Brain pericyte (primary cell): ENCODE measurements around the gene SPATA19.

ENCODE experiments used
- DNase-seq: peaks from one replicate; pipeline ENCODE4 v3.0.0-alpha.2; 2012; ENCODE audit warnings: low read depth, low spot score

SPATA19 gene

DNA sequence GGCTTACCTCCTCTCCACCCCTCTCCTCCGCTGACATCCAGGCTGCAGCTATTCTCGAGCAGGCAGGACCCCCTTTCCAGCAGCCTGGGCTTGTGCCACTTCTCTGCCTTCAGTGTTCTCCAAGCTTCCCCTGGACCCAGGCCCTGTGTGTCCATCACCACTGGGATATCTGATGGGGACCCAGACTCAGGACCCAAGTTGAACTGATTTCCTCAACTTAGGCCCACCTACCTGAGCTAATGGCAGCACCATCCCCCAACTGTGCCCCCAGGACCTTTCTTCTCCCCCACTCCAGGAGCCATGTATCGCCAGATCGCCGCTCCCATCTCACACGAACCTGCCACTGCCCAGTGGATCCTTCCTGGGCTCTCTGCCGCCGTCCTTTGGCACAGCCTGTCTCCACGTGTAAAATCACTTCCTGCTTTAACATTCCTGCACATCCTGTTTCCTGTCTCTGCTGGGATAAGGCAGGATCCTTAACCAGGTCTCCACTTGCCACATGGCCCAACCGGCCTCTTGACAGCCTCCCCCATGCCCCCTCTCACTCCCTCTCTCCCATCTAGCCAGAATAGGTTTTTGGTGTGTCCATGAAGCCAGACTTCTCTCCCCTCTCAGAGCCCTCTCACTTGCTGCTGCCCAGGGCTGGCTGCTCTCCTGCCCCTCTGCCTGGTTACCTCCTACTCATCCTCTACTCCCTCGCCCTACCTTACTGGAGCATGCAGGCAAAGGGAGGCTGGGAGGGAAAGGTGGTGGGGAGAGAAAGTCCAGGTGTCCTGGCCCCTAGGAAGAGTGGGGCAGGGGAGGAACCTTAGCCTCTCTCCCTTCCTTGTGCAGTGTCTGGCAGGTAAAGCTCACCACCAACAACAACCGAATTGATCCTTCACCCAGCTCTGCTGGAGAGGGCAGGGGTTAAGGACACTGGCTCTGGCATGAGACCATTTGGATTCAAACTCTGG is 9.4 kb downstream of the SPATA19 start:
- DNase-seq, result no peak

DNA sequence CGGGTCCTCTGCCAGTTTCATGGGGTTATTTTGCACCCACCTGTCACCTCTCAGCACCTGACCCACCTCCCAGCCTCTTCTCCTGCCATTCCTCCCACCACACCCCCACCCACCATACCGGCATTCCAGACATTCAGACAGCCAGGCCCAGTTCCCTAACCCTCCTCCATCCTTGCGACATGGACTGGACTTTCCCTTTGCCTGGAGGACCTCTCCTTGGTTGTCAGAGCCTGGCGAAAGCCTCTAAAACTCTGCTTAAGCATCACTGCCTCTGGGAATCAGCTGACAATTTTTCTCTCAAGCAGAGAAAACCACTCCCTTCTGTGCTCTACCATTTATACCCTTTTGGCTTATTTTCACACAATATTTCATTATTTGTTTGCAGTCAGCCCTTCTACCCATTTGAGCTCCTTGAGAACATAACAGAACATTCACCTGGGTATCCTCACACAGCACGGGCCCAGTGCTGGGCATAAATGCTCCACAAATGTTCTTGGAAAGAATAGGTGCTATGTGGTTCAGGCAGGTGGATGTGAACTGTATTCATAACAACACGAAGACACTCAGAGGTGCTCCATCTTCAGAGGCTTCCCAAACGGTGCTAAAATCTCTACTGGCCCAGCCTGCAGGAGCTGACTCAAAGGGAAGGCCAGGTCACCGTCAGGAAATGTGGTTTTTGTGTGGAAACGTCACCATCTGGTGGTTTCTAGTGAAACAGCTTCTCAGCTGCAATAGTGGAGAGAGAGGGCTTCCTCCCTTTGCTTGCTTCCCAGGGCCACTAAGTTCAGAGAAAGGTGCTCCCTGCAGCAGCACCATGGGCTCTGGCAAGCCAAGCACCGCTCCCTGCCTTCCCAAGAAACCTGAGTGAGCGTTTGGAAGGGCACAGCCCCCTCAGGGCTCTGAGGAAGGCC is 10.4 kb downstream of the SPATA19 start:
- DNase-seq, result no peak

DNA sequence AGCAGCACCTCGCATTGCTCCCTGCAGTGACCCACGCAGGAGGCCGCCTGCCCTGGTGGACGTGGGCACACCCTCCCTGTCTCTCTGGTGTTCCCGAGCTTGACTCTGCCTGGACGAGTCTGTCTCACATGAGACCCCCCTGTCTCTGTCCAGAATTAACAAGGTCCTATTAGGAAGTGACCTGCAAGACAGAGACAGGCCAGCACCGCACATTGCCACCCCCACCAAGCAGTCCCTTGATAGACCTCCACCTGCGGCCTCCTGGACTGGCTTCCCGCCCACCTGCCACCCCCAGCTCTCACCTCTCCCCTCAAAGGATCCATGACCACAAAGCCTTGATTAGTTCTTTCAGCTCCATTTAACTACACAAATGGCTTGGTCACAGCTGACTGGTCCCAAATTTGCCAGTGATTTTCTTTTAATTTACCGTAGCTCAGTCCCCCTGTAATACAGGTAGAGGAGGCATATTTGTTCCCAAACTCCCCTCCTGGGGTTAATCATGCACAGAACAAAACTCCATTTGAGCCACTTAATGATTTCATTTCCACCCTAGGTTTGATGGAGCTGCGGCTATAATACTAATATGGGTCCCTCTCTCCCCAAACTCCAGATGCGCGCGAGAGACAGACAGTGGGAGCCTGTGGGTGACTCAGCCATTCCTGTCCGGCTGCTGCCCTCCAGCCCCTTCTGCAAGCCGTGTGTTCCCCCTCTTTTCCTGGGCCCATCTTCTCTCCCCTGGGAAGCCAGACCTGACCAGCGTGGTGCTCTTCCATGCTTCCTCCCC is 11.2 kb downstream of the SPATA19 start:
- DNase-seq, result no peak

DNA sequence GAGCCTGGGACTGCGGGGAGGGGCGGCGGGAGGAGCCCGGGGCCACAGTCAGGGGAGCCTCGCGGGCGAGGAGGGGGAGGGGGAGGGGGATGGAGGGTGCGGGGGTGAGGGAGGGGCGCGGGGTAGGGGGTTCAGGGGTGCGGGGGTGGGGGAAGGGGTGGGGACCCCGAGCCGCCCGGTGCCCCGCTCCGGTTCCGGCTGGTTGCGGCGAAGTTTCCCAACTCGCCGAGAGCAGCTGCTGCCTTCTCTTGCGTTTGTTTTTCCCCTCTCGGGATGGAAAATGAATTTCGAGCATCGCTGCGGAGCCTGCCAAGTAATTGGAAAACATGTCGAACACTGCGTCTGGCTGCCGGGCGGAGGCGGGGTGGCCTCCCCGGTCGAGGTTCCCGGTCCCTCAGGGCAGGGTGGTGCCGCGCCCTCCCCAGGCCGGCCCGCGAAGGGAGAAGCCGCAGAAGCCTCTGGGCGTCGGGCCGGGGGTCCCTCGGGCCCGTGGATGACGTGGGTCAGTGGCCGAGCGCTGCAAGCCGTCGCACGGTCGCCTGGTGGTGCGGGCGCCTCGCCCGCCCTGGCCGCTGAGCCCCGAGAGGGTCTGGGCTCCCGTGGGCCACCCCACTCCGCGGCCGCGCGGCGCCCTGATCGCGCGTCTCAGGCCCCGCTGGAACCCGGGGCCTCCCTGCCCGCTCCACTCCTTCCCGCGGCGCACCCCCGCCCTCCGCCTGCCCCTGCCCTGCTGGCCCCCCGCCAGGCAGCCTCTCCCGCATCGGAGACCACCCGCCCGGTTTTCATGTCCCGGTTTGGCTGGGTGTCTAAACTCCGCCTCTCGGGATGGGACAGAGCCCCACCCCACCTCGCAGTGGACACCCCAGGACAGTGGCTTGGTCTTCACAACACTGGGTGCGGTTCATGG is 12.1 kb downstream of the SPATA19 start:
- DNase-seq, result no peak

DNA sequence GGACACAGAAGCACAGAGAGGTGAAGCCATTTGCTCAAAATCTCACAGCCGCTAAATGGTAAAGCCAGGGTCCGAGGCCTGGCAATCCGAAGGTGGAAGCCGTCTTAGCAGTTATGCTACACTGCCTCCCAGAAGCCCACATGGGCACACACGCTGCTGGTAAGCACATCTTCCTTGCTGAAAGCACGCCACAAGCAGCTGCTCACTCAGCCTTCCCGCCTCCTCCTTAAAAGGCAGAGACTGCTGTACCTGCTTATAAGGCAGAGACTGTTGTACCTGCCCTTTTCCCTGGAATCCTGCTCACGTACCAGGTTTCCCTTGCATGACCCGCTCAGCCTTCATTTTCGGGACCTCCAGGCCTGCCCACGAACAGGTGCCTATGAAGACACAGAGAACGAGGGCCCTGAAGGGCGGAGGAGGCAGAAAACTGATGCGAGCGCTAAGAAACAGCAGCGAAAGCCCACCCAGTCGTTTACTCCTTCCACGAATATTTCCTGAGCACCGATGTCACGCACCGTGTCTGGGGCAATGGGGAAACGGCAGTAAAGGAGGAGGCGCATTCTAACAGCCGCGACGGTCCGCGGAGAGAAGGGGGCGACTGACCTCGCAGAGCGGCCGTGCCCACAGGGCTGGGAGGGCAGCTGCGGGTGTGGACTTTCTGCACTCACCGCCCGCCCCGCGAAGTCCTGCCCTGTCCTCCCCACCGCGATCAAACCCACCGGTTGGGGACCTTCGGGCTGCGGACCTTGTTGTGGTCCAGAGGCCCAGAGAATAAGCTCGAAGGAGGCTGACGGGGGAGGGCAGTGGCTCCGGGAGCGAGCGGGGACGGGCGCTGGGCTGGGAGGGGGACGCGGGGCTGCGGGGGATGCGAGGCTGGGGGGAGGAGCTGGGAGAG is 13.0 kb downstream of the SPATA19 start:
- DNase-seq, result no peak

DNA sequence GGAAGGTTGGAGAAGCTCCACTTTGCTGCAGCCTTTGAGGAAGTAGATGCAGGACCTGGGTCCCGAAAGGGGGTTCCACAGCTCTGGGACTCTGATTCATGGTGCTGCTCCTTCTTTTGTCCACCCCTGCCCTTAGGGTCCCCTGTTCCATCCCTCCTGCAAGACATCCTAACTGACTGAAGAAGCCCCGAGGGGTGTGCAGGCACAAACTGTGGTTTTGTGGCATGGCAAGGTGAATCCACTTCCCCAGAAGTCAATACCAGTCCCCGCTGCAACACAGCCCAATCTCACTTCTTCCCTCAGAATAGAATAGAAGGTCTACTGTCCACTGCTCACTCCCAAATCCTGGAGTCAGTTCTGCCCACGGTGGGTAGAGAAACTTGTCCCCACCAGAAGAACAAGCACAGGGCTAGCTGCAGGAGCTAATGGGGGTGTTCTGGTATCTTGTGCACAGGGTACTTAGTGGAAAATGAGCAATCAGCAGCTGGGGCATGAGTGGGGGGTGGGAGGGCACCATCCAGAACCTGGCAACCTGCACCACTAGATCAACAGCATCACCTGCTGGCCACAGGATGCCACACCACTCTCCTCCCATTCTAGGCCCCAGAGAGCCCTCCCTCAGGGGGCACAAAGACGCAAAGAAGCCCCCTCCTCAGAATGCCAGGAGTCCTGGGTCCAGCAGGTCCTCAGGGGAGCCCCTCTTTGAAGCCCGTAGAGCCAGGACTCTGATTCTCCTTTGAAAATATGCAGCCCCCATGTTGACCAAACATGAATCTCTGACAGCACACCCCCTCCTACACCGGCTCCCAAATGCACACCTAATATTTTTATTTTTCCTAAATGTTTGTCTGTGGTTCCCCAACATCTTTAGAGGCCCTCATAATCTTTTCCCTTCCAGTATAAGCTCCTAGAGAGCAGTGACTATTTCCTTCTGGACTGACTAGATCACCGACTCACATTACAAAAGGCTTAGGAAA is 14.1 kb downstream of the SPATA19 start:
- no peak for DNase-seq

DNA sequence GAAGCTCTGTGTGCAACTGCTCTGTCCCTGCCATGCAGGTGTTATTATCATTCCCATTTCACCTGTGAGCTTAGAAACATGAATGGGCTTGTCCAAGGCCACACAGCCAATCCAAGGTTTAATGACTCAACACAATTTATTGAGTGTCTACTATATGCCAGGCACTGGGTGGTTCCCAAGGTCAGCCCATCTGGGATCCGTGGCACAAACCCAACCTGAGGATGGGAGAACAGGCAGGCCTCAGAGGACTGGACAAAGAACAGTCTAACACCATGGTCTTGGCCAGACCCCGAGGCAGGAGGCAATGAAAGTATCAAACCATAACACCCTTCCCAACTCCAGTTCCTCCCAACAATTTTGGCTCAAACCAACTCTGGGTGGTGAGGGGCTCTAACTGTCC is 15.7 kb downstream of the SPATA19 start:
- no peak for DNase-seq

DNA sequence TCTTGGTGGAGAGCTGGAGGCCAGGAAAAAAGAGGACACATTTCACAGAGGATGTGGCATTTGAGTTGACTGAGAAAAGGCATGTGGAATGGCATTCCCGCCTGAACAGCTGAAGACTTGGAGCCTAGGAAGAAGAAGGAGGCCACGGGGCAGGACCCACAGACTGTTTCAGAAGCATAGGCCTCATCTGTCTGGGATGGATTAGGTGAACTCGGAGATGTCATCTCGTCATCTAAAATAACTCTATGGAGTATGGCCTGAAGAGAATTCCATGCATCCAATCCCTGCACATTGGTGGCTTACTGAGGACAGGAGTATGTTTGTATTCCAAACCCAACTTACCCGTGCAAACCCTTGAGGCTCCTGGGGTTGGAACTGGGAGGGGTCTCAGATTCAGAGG is 16.4 kb downstream of the SPATA19 start:
- no peak for DNase-seq

DNA sequence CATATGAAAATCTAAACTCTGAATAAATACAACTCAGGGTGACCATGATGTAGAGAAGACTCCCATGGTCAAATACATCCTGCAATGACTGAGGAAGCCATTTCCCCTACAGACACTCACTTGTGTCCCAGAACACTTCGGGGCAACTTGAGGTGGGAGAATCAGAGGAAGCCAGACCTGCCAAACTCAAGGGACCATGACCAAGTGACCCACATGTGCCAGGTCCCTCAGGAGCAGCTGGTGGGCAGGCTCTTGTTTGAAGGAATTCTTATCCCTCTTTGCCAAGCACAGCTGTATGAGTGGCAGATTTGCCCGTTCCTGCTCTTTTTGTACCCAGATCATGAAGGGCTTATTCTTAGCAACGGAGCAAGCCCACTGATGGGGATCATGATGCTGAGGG is 17.8 kb downstream of the SPATA19 start:
- DNase-seq, result no peak

DNA sequence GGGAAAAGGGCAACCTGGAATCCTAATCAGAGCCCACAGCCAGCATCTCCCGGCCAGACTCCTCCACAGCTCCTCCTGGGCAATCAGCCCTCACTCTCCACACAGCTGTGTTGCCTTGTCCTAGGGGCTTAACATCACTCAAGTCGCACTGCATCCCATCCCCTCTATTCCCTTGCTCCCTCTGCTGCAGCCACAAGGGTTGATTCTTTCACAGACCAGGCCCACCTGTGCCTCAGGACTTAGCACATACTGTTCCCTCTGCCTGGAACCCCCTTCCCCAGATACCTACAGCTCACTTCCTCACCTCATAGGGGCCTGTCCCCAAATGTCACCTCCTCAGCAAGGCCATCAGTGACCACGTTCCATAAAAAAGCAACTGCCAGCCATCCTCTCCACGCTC is 18.4 kb downstream of the SPATA19 start:
- no peak for DNase-seq

DNA sequence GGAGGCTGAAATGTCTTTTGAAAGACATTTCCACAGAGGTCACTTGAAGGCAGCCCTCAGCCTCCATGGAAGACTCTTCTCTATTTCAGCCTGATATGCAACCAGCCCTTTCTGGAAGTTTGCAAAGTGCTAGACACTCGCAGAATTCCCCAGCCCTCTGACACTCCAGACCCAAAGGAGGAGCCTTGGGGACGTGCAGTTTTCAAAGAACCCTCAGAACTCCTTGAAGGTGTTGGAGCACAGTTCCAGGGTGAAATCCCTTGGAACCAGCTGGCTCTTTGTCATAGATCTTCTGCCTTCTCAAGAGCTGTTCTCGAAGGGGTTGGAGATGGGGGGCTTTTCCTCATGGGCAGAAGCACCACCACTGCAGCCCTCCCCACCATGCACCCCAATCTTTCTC is 19.6 kb downstream of the SPATA19 start:
- no peak for DNase-seq

DNA sequence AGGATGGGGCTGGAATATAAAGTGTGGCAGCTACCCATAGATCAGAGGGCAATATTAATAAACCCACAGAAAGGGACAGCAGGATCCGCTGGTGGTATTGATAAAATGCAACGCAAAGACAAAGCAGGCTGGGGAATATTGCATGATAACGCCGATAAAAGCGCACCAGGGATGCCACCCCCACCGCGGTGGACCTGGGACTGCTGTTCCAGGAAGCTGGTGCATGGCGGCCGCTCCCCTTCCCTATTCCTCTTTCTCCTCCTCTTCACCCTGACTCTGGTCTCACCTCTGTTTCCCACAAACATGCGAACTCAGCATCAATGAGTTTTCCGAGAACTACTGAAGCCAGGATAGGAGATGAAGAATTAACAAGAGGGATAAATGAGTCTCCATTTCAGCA is 20.2 kb downstream of the SPATA19 start:
- no peak for DNase-seq

DNA sequence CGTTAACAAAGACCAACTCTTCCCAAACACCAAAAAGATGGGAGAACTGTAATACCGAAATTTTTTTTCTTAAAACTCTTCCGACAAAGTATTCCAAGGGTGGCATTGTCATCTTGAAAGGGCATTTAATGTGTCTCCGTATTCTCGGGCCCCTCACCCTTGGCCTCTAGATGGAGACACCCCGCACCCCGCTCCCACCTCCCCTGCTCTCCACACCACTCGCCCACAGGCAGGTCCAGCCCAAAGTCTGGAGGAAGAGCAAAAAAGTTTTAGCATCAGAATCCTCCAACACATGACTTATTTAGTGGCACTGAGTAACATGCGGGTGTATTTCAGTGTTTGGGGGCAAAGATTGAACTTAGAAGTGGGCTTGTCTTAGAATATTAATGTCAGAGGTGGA is 20.7 kb downstream of the SPATA19 start:
- no peak for DNase-seq

DNA sequence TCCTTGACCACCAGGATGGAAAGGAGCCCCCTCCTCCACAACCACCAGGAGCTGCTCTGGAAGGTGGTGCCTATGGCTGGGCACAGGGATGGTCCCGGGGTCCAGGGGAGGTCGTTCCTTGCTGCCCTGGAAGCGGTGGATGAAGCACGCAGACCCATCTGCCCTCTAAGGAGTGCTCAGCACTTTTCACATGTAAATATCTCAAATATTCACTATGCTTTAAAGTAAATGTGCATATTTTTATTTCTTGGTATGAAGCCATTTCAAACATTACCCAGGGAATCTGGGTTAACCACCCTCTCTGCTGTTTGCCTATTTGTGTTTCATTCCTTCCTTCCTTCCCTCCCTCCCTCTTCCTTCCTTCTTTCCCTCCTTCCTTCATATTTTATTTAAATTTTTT is 21.7 kb downstream of the SPATA19 start:
- no peak for DNase-seq

DNA sequence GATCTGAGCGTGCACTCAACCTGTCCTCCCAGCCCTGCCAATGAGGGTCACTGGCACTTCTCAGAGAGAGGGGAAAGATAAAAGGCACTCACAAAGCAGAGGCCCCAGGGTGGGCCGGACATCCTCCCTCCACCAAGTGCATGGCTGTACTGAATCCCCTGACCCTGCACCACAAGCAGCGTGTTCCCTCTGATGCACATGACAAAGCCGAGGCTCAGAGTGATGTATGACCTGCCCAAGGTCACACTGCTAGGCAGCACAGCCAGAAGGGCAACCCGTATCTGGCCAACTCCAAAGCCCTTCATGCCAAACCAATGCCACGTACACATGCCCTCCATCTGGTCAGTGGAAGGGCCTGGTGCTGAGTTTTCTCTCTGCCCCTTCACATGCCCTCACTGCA is 22.1 kb downstream of the SPATA19 start:
- DNase-seq, result no peak

DNA sequence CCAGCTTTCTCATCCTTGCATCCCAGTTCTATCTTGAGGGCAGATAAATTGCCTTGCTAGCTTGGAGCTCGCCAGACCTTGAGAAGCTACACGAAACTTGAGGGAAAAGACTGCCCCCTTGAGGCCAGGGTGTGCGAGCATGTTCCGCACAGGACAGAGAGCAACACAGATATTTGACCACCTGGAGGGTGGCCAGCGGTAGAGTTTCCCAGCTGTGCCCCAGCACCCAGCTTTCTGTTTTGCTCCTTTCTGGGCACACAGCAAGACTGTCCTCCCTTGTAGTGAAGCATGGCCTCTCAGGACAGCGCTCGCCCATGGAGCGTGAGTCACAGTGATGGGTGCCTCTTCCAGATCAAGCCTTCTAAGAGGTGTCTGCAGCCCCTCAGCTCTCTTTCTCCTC is 23.5 kb downstream of the SPATA19 start:
- no peak for DNase-seq

DNA sequence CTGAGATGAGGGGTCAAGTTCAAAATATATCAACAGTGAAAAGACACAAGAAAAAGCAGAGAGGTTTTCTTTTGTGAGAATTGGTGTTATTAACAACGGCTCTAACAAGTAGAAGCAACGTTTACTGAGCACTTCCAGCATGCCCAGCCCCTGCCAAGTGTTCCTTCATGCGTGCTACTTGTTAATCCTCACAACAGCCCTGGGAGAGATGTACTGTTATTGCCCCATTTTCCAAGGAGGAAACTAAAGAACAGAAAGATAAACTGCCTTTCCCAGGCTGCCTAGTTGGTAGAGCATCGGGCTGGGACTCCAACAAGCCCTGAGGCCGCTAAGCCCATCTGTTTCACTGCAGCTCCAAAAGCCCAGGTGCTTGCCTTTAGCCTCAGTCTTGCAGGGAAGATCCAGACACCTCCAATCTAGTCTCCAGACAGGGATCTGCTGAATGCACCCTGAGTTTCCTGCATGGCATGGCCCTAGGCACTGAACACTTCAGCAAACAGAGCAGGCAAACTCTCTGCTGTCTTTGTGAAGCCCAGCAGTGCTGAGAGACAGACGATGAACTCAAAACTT is 25.5 kb downstream of the SPATA19 start:
- no peak for DNase-seq

DNA sequence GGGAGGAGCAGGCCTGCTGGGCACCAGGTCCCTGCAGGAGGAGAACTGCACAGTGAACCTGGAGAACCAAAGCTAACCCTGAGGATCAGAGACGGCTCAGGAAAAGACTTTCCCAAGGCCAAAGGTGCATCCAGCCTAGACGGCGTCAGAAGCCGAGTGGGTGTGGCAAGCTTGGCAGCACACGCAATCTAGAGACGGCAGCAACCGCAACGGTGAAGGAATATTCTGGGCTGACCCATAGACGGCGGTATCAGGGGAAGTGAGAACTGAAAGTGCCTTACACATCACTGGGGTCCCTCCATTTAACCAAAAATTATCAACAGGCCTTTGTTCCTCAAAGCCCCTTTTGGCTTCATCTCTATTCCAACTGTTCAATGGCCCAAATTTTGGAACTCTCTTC is 26.2 kb downstream of the SPATA19 start:
- DNase-seq, result no peak
